HT1080 (cell line): ENCODE data around the gene ATP9A. TPM values are rescaled to one million over a fixed set of nuclear protein-coding genes. Genes with fewer than 3 reads are reported as not detected.
A peak's percentile ranks its signal among the peaks of the same experiment; 100 is the strongest.
"Not testable (repeated sequence)": the region's sequence is repeated elsewhere in the genome, so short reads cannot be mapped to it uniquely, and the experiment has no call there.

Experiments used
- DNase-seq: peaks from one replicate; pipeline ENCODE4 v3.0.0-alpha.2; 2015; ENCODE audit warnings: low read depth
- total RNA-seq: library from RNA; depleted of rRNA; stranded (reverse); fragments of >200 nt; shearing (Covaris generic); gene quantifications from 2 replicates; pipeline ENCODE4 v1.2.3, GENCODE V29; 2014

Gene ATP9A
- total RNA-seq, 1 experiment from 2014 or later = 3.0 TPM

DNA sequence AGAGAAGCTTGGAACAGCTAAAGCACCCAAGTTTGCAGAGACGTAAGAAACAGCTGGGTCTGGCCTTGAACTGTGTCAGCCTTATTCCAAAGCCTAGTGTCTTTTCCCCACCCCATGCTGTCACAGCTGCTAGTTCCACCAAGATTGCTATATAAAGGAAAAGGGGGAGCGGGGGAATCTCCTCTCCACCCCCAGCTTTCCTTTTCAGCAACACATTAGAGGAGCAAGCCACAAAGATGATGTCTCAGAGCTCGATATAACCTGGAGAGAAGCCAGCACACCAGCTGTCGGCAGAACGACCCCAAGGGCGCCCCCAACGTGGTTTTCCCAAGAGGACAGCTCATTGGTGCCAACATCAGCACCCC lies 36.5 kb downstream of the ATP9A start:
- no peak for DNase-seq

DNA sequence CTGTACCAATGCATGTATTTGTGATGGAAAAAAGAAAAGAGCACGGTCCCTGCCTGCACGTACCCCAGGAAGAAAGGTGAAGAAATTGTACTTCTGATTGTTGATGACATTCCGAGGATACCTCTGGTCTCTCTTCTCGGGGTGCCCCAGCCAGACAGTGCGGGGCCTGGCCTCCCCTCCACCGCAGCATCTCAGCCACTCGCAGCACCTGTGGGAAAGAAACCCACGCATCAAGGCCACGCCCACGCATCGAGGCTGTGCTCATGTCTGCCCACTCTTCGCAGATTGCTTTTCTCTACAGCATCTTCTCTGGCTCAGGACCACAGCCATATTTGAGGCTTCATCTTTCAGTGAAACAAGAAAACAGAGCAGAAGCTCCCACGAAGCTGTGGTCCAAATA lies 38.4 kb downstream of the ATP9A start:
- no peak for DNase-seq

DNA sequence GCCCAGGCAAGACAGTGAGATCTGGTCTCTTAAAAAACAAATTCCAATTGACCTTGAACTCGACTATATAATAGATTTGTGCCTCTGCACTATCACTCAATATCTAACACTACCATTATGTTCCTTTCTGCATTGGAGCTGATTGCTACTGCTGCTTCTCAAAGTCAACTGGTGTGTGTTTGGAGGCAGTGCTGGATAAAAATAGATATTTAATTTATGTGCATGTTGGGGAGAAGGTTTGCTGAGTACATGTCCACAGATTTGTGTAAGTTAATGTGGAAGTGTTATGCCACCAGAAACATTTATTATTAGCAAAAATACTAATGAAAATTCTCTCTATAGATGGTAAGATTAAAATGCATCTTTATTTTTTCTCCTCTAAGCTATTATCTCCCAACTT lies 39.5 kb downstream of the ATP9A start:
- no peak for DNase-seq

DNA sequence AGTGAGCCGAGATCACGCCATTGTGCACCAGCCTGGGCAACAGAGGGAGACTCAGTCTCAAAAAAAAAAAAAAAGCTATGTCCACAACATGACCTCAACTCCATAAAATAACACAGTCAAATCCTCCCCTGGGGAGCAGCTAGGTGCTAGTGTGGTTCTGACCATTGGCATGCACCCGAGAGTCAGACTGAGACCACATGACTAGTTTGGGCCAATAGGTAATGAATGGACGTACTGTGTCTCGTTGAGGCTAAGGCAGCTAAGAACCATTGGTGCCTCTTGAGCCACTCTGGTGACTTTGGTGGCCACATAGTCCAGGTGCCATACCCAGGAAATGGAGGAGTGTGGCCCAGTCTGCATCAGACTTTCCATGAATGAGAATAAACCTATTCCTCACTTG lies 40.3 kb downstream of the ATP9A start:
- DNase-seq = no peak

DNA sequence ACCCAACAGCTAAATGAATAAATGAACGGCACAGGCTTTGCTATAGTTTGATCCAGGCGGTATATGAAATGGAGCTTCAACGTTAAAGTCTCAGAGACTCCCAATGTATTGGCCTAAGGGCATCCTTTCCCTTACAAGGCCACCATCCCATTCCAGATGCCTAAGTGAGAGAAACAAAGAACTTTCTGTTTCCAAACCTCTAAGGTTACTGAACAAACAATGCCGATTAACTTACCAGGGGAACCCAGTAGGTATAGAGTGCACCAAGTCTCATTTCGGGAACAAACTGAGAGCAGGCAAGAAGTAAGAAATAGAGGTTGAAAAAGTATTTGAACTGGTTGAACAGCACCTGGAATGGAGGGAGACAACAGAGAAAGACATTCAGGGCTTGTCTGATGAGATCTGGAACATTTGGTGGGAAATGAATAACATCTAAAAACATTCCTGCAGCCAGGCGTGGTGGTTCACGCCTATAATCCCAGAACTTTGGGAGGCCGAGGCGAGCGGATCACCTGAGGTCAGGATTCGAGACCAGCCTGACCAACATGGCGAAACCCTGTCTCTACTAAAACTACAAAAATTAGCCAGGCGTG lies 42.5 kb downstream of the ATP9A start:
- no peak for DNase-seq

DNA sequence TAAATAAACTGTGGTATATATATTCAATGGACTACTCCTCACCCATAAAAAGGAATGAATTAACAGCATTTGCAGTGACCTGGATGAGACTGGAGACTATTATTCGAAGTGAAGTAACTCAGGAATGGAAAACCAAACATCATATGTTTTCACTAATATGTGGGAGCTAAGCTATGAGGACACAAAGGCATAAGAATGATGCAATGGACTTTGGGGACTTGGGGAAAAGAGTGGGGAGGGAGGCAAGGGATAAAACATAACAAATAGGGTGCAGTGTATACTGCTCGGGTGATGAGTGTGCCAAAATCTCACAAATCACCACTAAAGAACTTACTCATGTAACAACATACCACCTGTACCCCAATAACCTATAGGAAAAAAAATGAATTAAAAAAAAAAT lies 45.2 kb downstream of the ATP9A start:
- DNase-seq = not testable (repeated sequence)

DNA sequence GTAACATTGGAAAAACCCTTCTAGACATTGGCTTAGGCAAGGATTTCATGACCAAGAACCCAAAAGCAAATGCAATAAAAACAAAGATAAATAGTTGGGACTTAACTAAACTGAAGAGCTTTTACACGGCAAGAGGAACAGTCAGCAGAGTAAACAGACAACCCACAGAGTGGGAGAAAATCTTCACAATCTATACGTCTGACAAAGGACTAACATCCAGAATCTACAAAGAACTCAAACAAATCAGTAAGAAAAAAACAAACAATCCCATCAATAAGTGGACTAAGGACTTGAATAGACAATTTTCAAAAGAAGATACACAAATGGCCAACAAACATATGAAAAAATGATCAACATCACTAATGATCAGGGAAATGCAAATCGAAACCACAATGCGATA lies 45.9 kb downstream of the ATP9A start:
- DNase-seq = not testable (repeated sequence)

DNA sequence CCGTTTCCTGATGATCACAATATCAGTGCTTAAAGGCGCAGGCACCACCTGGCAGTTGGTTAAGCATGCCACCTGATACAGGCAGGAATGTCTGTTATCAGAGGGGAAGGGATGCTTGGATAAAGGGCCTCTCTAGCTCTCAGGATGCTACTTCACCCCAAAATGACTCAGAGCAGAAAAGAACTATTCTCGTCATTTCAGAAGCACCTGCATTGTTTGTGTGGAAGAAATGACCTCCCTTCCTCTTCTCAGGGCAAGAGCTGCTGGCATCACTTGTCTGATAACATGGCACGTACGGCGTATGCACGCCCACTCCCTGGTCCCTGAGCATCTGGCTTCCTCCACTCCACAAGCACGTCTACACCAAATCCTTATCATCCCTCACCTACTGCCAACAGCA lies 47.3 kb downstream of the ATP9A start:
- no peak for DNase-seq

DNA sequence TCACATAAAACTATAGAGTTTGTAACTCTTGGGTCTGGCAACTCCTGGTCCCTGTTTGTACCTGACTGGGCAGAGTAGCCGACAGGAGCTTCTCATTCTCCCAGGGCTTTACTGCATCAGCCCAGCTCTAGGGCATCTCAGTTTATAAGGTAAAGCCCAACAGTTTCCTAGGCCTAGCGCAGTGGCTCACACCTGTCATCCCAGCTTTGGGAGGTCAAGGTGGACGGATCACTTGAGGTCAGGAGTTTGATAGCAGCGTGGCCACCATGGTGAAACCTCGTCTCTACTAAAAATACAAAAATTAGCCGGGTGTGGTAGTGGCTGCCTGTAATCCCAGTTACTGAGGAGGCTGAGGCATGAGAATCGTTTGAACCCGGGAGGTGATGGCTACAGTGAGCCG lies 47.8 kb downstream of the ATP9A start:
- no peak for DNase-seq

DNA sequence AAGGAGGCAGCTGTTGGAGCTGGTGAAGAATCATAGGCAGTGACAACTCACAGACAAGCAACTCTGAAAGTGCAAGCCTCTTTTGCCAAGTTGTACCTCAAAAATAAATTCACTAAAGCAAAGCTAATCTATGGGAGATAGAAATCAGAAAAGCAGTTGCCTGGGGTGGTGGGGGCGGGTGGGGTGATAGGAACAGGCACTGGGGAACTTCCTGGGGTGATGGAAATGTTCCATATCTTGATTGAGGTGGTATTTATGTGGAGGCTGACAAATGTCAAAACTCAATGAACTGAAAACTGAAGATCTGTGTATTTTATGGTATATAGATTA lies 52.4 kb downstream of the ATP9A start:
- DNase-seq = no peak

DNA sequence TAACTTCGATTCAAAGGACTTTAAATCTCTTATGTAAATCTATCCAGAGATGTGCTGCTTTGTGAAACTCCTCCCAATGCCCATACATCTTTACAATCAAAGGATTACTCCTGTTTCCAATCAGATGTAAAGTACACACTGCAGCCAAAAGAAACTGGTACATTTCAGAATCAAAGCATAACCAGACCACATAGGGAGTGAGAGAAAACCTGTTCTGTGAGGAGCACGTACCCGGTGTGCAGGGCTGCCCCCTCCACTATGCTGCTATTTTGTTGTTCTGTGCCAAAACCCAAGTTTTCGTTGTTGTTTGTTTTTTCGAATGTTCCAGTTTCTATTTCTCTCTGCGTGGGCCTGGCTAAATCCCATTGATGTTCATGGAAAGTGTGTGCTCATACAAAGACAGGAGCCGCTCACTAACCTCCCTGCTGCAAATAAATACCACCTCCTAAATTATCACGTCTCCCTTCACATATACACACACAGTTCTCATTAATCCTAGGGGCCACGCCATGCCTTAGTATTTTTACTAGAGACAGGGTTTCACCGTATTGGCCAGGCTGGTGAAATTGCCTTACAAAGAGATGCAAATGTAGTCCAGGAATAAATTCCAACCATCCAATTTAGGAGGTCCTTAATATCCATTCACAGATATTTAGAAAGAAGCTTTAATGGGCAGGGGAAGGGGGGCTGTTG lies 52.9 kb downstream of the ATP9A start:
- DNase-seq = no peak

DNA sequence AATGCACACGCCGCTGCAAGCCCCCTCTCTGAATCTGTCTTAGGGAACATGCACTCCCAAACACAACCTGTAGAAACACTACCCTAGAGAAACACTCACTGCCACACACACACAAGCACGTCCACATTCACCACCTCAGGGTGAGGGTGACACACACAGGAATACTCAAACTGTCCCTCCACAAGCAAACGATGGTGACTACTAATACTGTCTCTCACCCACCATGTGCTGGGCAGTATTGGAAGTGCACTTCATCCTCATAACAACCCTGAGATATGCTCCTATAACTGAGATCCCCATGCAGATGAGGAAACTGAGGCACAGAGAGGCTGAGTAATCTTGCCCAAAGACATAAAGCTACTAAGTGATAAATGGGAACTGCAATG lies 55.0 kb downstream of the ATP9A start:
- no peak for DNase-seq

DNA sequence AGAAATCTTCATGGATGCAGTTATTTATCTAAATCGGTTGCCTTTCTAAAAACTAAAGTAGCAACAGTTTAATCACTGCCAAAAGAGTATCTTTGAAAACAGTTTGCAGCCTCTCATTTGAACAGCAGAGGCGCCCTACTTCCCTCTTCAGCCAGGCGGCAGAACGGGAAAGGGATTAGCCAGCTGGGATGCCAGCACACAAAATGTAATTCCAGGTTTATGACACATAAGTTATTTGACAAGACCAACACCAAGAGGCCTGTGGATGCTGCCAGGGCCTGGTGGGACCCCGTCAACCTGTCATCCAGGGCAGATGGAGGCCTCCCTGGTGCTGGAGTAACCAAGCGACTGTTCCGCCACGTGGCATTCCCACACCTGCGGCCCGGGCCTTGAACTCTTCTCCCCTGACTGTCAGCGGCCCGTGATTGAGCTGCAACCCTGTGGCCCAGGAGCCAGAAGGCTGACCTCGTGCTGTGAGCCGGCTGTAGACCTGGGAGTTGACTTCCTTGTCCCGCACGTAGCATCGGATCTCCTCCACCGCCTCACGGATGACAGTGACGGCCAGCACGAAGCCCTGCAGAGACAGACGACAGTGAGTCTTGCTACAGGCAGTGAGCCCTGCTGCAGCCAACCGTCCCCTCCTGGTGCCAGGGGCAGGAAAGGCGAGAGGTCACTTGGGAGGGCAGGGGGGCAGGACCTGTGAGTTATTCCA lies 55.5 kb downstream of the ATP9A start:
- peak; percentile 23 for DNase-seq

DNA sequence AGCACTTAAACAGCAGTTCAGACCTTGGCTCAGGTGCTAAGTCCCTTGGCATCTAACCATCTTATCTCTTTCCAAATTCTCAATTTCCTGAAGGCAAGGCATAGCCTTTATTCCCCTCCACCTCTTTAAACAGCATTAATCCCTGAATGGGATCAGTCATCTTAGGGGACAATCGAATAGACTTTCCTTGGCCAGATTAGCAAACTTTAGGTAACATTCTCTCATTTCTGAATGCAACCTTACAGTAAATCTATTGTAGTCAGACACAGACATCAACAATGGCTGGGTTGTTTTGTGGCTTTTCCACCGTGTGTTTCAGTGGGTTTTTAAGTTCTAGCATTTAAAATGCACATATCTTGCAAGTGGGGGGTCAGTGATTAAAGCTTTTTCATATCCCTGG lies 56.8 kb downstream of the ATP9A start:
- no peak for DNase-seq

DNA sequence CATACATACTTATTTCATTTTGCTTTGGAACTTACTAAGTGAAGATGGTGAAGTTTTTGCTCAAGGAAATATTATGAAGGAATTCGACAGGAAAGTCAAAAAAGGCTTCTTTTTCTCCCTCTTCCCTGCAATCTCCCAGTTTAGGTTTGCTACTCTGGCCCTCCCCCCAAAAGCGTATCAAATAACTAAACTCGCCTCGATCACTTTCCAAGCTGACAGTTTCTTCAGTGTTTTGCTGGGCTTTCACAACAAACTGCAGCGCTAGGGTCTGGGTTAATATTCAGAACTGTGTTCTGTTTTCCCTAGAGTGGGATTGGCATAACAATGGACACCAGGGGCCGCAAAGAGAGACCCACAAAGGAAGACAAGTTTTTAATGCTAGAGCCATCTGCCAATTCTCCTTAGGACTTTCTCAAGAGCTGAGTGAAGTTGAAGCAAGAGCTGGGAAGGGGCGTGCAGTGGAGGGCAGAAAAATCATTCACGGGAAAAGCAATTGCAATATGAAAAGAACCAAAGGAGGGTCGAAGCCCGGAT lies 57.8 kb downstream of the ATP9A start:
- no peak for DNase-seq

DNA sequence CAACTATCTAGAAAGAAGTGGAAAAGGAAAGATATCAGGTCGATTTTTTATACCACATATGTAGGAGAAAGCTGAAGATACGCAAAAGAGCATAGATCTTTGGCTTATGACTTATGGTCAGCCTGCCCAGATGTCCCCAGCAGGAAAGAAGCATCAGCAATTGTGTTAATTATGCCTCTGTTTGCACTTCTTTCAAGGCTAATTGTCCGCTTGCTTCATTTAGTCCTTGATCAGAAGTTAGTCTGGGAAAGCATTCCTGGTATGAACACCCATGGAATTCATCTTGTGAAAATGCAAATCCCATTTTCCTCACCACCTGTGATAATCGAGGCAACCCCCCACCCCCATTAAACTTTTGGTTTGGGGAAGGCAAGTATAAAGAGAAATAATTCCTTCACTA lies 62.8 kb downstream of the ATP9A start:
- DNase-seq = no peak

DNA sequence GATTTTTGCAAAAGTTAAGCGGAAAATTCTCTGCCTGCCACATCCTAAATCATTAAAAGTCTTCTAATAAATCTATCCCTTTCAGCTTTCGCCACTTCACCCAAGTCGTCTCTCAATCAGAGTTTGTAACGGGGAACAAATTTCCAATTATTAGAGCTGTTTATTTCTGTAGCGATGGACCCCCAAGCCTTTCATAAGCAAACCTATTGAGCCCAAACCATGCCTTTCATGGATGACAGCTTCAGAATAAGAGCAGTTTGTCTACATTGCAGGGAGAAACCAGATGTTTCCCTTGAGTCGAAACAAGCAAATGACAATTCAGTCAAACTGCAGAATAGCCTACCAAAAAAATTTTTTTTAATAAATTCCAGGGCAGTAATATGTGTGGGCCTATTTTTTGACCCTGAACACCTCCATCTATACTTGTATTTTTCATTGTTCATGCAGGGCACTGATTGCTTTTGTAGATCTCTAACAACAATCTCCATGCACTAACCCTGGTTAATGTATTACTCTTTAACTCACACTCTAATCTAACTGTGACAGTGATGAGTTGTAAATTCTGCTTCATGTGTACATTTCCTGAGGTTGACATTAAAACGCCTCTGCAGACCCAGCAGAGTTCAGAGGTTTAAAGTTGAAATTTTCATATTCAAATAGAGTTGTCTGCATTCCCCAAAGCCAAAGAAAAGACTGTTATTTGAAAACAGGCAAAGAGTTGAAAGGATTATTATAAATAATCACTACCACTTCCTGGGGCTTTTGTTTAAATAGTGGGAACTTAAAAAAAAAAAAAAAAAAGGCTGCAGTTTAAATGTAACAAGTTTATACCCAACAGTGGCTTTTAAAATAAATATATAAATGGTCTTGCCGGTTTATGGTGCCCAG lies 64.5 kb downstream of the ATP9A start:
- no peak for DNase-seq

DNA sequence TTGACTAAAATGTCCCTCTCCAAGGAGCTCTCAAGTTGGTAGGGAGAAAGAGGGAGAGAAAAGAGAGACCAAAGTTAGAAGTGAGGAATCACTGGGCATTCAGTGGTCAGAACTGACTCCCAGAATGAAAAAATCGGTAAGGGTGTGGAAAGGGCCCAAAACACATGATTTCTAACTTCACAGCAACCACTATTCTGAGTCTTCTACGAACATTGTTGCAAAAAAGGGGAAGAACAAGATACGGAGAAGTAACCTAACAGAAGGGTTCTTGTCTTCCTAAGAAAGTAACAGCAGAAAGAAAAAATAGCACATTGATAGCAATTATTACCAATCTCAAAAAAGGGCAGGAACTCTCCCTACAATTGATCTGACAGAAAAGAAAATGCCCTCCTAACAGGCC lies 65.6 kb downstream of the ATP9A start:
- DNase-seq = no peak

DNA sequence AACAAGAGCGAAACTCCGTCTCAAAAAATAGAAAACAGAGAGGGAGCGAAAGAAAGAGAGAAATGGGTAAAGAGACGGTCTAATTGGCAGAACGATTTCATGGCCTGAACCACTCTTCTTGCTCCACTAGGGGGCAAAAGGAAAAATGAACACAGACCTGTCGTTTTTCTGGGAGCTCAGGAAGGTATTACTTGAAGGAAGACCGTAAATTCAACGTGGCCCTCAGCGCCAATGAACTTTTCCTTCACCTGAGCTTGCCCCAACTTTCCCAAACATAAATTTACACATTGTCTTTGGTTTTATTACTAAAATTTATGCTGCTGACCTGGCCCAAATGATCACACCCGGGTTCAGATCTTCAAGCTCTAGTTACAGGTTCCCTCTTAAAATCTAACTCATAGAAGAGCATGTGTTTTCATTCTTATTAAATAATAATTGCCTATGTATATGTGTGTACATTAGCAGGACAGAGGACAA lies 67.3 kb downstream of the ATP9A start:
- no peak for DNase-seq

DNA sequence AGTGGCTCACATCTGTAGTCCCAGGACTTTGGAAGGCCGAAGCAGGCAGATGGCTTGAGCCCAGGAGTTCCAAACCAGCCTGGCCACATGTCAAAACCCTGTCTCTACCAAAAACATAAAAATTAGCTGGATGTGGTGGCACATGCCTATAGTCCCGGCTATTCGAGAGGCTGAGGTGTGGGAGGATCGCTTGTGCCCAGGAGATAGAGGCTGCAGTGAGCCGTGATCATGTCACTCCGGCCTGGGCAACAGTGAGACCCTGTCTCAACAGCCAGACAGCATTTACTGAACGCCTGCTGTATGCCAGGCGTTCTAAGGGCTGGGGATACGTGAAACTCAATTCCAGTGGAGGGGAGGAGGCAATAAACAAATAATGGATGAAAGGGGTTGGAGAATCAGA lies 69.9 kb downstream of the ATP9A start:
- no peak for DNase-seq

DNA sequence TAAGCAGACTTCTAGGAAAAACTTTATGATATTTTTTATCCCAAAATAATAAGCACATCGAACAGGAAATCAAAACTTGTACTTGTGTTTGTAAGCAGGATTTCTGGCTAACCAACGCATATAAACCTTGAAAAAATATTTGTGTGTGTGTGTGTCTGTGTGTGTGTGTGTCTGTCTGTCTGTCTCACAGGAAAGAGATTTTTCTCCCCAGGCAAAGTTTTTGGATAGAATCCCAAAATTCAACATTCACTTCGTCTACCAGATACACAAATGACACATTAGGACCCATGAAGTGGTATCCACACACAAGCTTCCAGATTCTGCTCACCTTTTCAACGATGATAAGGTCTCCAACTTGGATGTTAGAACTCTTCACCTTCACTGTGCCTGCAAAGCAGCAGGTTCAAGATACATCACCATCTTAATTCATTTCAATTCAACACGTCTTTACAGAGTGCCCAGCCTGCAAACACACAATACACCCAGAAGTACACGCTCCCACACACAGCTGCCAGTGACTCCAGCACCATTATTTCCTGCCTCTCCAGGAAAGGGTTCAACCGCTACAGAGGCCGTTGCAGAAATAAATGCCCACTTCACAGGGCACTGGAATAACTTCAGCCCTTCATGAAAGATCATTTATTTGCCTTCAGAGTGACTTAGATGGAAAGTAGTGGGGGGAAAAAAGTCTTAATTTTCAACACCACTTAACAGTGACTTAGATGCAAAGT lies 70.9 kb downstream of the ATP9A start:
- DNase-seq = no peak
